GM08714 (cell line): ENCODE measurements around the gene SEMA3A.
"Not testable (repeated sequence)": the region's sequence is repeated elsewhere in the genome, so short reads cannot be mapped to it uniquely, and the experiment has no call there.

ENCODE experiments used
- H3K4me3 ChIP-seq: fragments of 200-500 bp; sonication (Bioruptor generic); 2 replicates; pipeline ENCODE4 v1.5.1; 2014; ENCODE audit warnings: mild to moderate bottlenecking, low read length, inconsistent platforms
- ZNF274 ChIP-seq: IDR thresholded peaks from 2 replicates; pipeline ENCODE4 v1.6.1; 2012; ENCODE audit warnings: mild to moderate bottlenecking, low read depth, low read length

SEMA3A gene

GRCh38 chr7:84183741-84184140 lies 10.8 kb downstream of the SEMA3A start:
- TF ChIP-seq ZNF274 = no peak
- H3K4me3 ChIP-seq = no peak overlapping the region

- H3K4me3 ChIP-seq = no peak overlapping the region
- TF ChIP-seq ZNF274 = no peak
Measured at GRCh38 chr7:84182301-84182700, 12.3 kb downstream of the SEMA3A start.

GRCh38 chr7:84181628-84182027 lies 13.0 kb downstream of the SEMA3A start:
- no peak overlapping the region for H3K4me3 ChIP-seq
- TF ChIP-seq ZNF274 = no peak

- no peak overlapping the region for H3K4me3 ChIP-seq
- no peak for TF ChIP-seq ZNF274
Measured at GRCh38 chr7:84177758-84178412, 16.7 kb downstream of the SEMA3A start.

- no peak for TF ChIP-seq ZNF274
- no peak overlapping the region for H3K4me3 ChIP-seq
Measured at GRCh38 chr7:84176716-84177115, 17.9 kb downstream of the SEMA3A start.

- TF ChIP-seq ZNF274 = no peak
- H3K4me3 ChIP-seq = no peak overlapping the region
Measured at GRCh38 chr7:84175461-84175860, 19.1 kb downstream of the SEMA3A start.

- TF ChIP-seq ZNF274 = no peak
- H3K4me3 ChIP-seq = no peak overlapping the region
Measured at GRCh38 chr7:84170646-84171045, 23.9 kb downstream of the SEMA3A start.

GRCh38 chr7:84162584-84162983 lies 32.0 kb downstream of the SEMA3A start:
- no peak overlapping the region for H3K4me3 ChIP-seq
- TF ChIP-seq ZNF274 = no peak

GRCh38 chr7:84162125-84162524 lies 32.5 kb downstream of the SEMA3A start:
- TF ChIP-seq ZNF274 = no peak
- no peak overlapping the region for H3K4me3 ChIP-seq

- TF ChIP-seq ZNF274 = no peak
- H3K4me3 ChIP-seq = no peak overlapping the region
Measured at GRCh38 chr7:84161398-84161797, 33.2 kb downstream of the SEMA3A start.

GRCh38 chr7:84159435-84159834 lies 35.2 kb downstream of the SEMA3A start:
- TF ChIP-seq ZNF274 = no peak

GRCh38 chr7:84157171-84157570 lies 37.4 kb downstream of the SEMA3A start:
- no peak for TF ChIP-seq ZNF274
- no peak overlapping the region for H3K4me3 ChIP-seq

More at GRCh38 chr7:84159435-84159834, 35.2 kb downstream of the SEMA3A start:
- no peak overlapping the region for H3K4me3 ChIP-seq

- no peak overlapping the region for H3K4me3 ChIP-seq
- no peak for TF ChIP-seq ZNF274
Measured at GRCh38 chr7:84154991-84155781, 39.4 kb downstream of the SEMA3A start.

GRCh38 chr7:84152995-84153394 lies 41.6 kb downstream of the SEMA3A start:
- no peak for TF ChIP-seq ZNF274
- H3K4me3 ChIP-seq = no peak overlapping the region

GRCh38 chr7:84150370-84150769 lies 44.2 kb downstream of the SEMA3A start:
- not testable (repeated sequence) for H3K4me3 ChIP-seq
